H9 (cell line): Measurements from ENCODE around the gene CALML4. TPM values are rescaled to one million over a fixed set of nuclear protein-coding genes. Genes with fewer than 3 reads are reported as not detected.

Experiments
- DNase-seq: peaks from one replicate; pipeline ENCODE4 v3.0.0-alpha.2; 2017
- H2AFZ ChIP-seq: one replicate; pipeline ENCODE4 v1.6.1; 2013; ENCODE audit warnings: mild to moderate bottlenecking, low read length, control low read depth, moderate library complexity
- H2AK5ac ChIP-seq: 2 replicates; pipeline ENCODE4 v1.6.1; 2013; ENCODE audit warnings: low read length, control low read depth, mixed read lengths; ENCODE audit not compliant: insufficient read length
- H2BK120ac ChIP-seq: one replicate; pipeline ENCODE4 v1.6.1; 2013; ENCODE audit warnings: low read depth, mild to moderate bottlenecking, low read length, control low read depth, inconsistent platforms; ENCODE audit not compliant: poor library complexity, severe bottlenecking
- H2BK12ac ChIP-seq: 2 replicates; pipeline ENCODE4 v1.6.1; 2013; ENCODE audit warnings: low read length, control low read depth, mixed read lengths, low read depth; ENCODE audit not compliant: insufficient read length
- H2BK15ac ChIP-seq: 2 replicates; pipeline ENCODE4 v1.6.1; 2013; ENCODE audit warnings: low read depth, low read length, control low read depth
- H2BK20ac ChIP-seq: one replicate; pipeline ENCODE4 v1.6.1; 2013; ENCODE audit warnings: low read depth, mild to moderate bottlenecking, low read length, control low read depth, inconsistent platforms; ENCODE audit not compliant: poor library complexity, severe bottlenecking
- H2BK5ac ChIP-seq: 2 replicates; pipeline ENCODE4 v1.6.1; 2013; ENCODE audit warnings: low read length, control low read depth, mixed read lengths; ENCODE audit not compliant: insufficient read length
- H3K14ac ChIP-seq: 2 replicates; pipeline ENCODE4 v1.6.1; 2013; ENCODE audit warnings: low read length, control low read depth; ENCODE audit not compliant: insufficient read depth
- H3K18ac ChIP-seq: 2 replicates; pipeline ENCODE4 v1.6.1; 2013; ENCODE audit warnings: low read depth, mild to moderate bottlenecking, mixed read lengths, low read length, control low read depth; ENCODE audit not compliant: insufficient read length
- H3K23ac ChIP-seq: 2 replicates; pipeline ENCODE4 v1.6.1; 2013; ENCODE audit warnings: low read length, control low read depth, mixed read lengths, low read depth; ENCODE audit not compliant: insufficient read length
- H3K23me2 ChIP-seq: 2 replicates; pipeline ENCODE4 v1.6.1; 2013; ENCODE audit warnings: low read depth, mild to moderate bottlenecking, mixed read lengths, low read length, control low read depth; ENCODE audit not compliant: insufficient read length, poor library complexity, severe bottlenecking
- H3K27ac ChIP-seq: 2 replicates; pipeline ENCODE4 v1.5.1; 2013; ENCODE audit warnings: low read length, control low read depth, mixed read lengths, low read depth; ENCODE audit not compliant: insufficient read length
- H3K27me3 ChIP-seq: 2 replicates; pipeline ENCODE4 v1.6.1; 2013; ENCODE audit warnings: low read length, control low read depth, inconsistent platforms; ENCODE audit not compliant: insufficient read depth
- H3K4ac ChIP-seq: 2 replicates; pipeline ENCODE4 v1.6.1; 2013; ENCODE audit warnings: low read depth, mild to moderate bottlenecking, control low read depth, inconsistent platforms, low read length, moderate library complexity
- H3K4me1 ChIP-seq: 2 replicates; pipeline ENCODE4 v1.6.1; 2013; ENCODE audit warnings: low read length, control low read depth, inconsistent platforms; ENCODE audit not compliant: insufficient read depth
- H3K4me2 ChIP-seq: 2 replicates; pipeline ENCODE4 v1.6.1; 2013; ENCODE audit warnings: low read length, control low read depth, mixed read lengths; ENCODE audit not compliant: insufficient read length, insufficient read depth
- H3K56ac ChIP-seq: 2 replicates; pipeline ENCODE4 v1.6.1; 2013; ENCODE audit warnings: low read depth, mild to moderate bottlenecking, mixed read lengths, low read length, control low read depth; ENCODE audit not compliant: insufficient read length
- H3K79me1 ChIP-seq: 2 replicates; pipeline ENCODE4 v1.6.1; 2013; ENCODE audit warnings: low read depth, mild to moderate bottlenecking, moderate library complexity, low read length, control low read depth, inconsistent platforms; ENCODE audit not compliant: insufficient read depth, poor library complexity, severe bottlenecking
- H3K79me2 ChIP-seq: 2 replicates; pipeline ENCODE4 v1.6.1; 2013; ENCODE audit warnings: low read length, control low read depth, inconsistent platforms; ENCODE audit not compliant: insufficient read depth
- H3K9ac ChIP-seq: 2 replicates; pipeline ENCODE4 v1.6.1; 2013; ENCODE audit warnings: low read length, control low read depth, mixed read lengths; ENCODE audit not compliant: insufficient read length; ENCODE audit errors: extremely low read depth
- H3K9me3 ChIP-seq: one replicate; pipeline ENCODE4 v1.6.1; 2013; ENCODE audit warnings: low read depth, low read length, inconsistent platforms; ENCODE audit not compliant: control insufficient read depth
- H3T11ph ChIP-seq: one replicate; pipeline ENCODE4 v1.6.1; 2013; ENCODE audit warnings: mild to moderate bottlenecking, low read length, control low read depth, inconsistent platforms
- H4K20me1 ChIP-seq: one replicate; pipeline ENCODE4 v1.6.1; 2013; ENCODE audit not compliant: control insufficient read depth, insufficient read length, insufficient read depth
- H4K5ac ChIP-seq: 2 replicates; pipeline ENCODE4 v1.6.1; 2013; ENCODE audit warnings: low read depth, mild to moderate bottlenecking, mixed read lengths, low read length, control low read depth; ENCODE audit not compliant: insufficient read length
- H4K8ac ChIP-seq: replicated peaks from 2 replicates; pipeline ENCODE4 v1.6.1; 2013; ENCODE audit warnings: low read length, control low read depth, mixed read lengths, low read depth; ENCODE audit not compliant: insufficient read length
- H4K91ac ChIP-seq: 2 replicates; pipeline ENCODE4 v1.6.1; 2013; ENCODE audit warnings: low read depth, mild to moderate bottlenecking, moderate library complexity, mixed read lengths, low read length, control low read depth; ENCODE audit not compliant: insufficient read length
- H3K27ac Mint-ChIP-seq, 3 experiments: 2 replicates in 2 of 3; 3 replicates in 1 of 3; pipeline ENCODE4 v1.8.0; 2020 to 2021; ENCODE audit warnings: mixed read lengths in 3 of 3, mild to moderate bottlenecking in 1 of 3, moderate library complexity in 1 of 3
- H3K27me3 Mint-ChIP-seq: 2 replicates; pipeline ENCODE4 v1.8.0; 2021; ENCODE audit warnings: low read depth, mild to moderate bottlenecking, moderate library complexity, mixed read lengths
- H3K36me3 Mint-ChIP-seq, 3 experiments: 2 replicates in 2 of 3; 3 replicates in 1 of 3; pipeline ENCODE4 v1.8.0; 2020 to 2021; ENCODE audit warnings: low read depth in 3 of 3, mixed read lengths in 3 of 3; ENCODE audit not compliant: insufficient read depth in 1 of 3
- H3K4me1 Mint-ChIP-seq, 2 experiments: 2 replicates each; pipeline ENCODE4 v1.8.0; 2020; ENCODE audit warnings: mixed read lengths in 2 of 2
- H3K4me3 Mint-ChIP-seq, 2 experiments: 2 replicates in 1 of 2; 3 replicates in 1 of 2; pipeline ENCODE4 v1.8.0; 2020 to 2021; ENCODE audit warnings: mild to moderate bottlenecking in 2 of 2, mixed read lengths in 2 of 2, moderate library complexity in 1 of 2
- H3K9me3 Mint-ChIP-seq, 2 experiments: 2 replicates in 1 of 2; 3 replicates in 1 of 2; pipeline ENCODE4 v1.8.0; 2020; ENCODE audit warnings: mild to moderate bottlenecking in 2 of 2, mixed read lengths in 2 of 2, moderate library complexity in 1 of 2
- WGBS: extraction: QIAGEN DNeasy Blood & Tissue Kit; methylation state at CpG from one replicate; pipeline ENCODE4 v1.1.7; 2013; ENCODE audit warnings: missing lambda C conversion rate, low lambda C conversion rate, mixed read lengths; ENCODE audit not compliant: insufficient read length; ENCODE audit errors: extremely low coverage; 5-methylcytosine and 5-hydroxymethylcytosine counted together
- total RNA-seq: library from RNA; stranded (reverse); gene quantifications from 2 replicates; pipeline ENCODE4 v1.2.1, GENCODE V29; 2021
- TF ChIP-seq, protein P1 (sequence below): fragments of 200-600 bp; sonication (generic); conservative IDR thresholded peaks from 3 replicates; pipeline ENCODE4 v1.8.0; 2021; ENCODE audit warnings: antibody characterized with exemption, mild to moderate bottlenecking

CALML4 gene
- total RNA-seq, 1 experiment from 2014 or later, result 11.8 TPM

DNA sequence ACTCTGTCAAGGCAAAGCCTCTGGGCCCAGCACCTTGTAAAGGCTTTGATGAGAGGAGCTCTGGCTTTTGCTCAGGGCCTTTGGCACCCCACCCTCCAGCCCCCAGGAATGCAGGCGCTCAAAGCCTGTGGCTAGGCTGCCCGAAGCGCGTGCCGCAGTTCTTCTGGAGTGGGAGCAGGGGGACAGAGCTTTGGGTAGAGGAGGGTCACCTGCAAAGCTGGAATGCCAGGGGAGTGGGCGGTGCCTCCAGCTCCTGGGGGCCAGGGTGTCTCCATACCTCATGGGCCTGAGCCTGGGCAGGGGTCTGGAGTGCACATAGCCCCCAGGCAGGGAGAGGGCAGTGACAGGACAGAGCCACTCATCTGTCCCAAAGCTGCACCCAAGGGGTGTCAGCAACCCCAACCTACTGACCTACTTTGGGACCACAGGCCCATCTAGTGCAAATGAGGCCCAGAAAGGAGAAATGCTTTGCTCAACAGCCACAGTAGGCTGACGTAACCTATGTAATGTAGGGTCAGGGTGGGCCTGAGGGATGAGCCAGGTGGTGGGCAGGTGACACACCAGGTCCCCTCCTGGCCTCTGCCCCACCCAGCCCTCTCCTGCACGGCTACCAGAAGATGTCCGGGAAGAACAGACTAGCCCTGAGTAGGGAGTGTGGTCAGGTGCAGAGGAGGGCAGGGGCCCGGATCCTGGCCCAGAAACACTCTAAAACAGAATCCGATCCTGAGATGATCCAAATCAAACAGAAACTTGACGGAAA lies 2.2 kb upstream of the CALML4 start:
- Histone ChIP-seq H2BK120ac (no peak overlapping the region), H3K23me2 (no peaks in the 10 kb centered on the region), H3K56ac (no peak overlapping the region), H3K14ac (no peak overlapping the region), H3K4me1 (peaks cover 11% of the 10 kb centered on the region), H2BK20ac (no peak overlapping the region), H2AK5ac (no peak overlapping the region), H3K79me1 (peaks cover 4% of the 10 kb centered on the region), H3K4ac (no peak overlapping the region), H3K9me3 (no peaks in the 10 kb centered on the region), H3T11ph (no peak overlapping the region), H4K20me1 (peaks cover 2% of the 10 kb centered on the region), H4K91ac (no peak overlapping the region), H3K79me2 (no peaks in the 10 kb centered on the region), H3K9ac (no peak overlapping the region), H2BK5ac (no peak overlapping the region), H2BK15ac (no peak overlapping the region), H4K5ac (no peak overlapping the region), H4K8ac (no peak overlapping the region), H2AFZ (no peak overlapping the region), H3K18ac (no peak overlapping the region), H2BK12ac (no peak overlapping the region), H3K4me2 (no peak overlapping the region), H3K27ac (no peak overlapping the region), H3K27me3 (no peaks in the 10 kb centered on the region), H3K23ac (no peak overlapping the region)
- no peak for DNase-seq
- Mint-ChIP-seq H3K4me1 (peaks cover 24 to 45% of the 10 kb centered on the region in 2 experiments), H3K4me3 (no peak overlapping the region), H3K27ac (peak overlapping the region; percentile 76 to 94 (median 88); a peak in 4 of 7 replicates), H3K9me3 (no peaks in the 10 kb centered on the region), H3K36me3 (peaks cover 6 to 12% (median 8%) of the 10 kb centered on the region in 3 experiments; a peak in 4 of 7 replicates), H3K27me3 (no peaks in the 10 kb centered on the region; the same call in none of the 2 replicates)
- no CpG with 5 or more reads among the region's 12 CpGs for WGBS
- TF ChIP-seq, protein P1, sequence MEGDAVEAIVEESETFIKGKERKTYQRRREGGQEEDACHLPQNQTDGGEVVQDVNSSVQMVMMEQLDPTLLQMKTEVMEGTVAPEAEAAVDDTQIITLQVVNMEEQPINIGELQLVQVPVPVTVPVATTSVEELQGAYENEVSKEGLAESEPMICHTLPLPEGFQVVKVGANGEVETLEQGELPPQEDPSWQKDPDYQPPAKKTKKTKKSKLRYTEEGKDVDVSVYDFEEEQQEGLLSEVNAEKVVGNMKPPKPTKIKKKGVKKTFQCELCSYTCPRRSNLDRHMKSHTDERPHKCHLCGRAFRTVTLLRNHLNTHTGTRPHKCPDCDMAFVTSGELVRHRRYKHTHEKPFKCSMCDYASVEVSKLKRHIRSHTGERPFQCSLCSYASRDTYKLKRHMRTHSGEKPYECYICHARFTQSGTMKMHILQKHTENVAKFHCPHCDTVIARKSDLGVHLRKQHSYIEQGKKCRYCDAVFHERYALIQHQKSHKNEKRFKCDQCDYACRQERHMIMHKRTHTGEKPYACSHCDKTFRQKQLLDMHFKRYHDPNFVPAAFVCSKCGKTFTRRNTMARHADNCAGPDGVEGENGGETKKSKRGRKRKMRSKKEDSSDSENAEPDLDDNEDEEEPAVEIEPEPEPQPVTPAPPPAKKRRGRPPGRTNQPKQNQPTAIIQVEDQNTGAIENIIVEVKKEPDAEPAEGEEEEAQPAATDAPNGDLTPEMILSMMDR, result no peak
